ENCODE measurements around the gene CKAP2. TPM values are rescaled to one million over a fixed set of nuclear protein-coding genes. Genes with fewer than 3 reads are reported as not detected.

Gene CKAP2
- 28.6 to 36.4 TPM (median 31.7 TPM) in 5 replicates for total RNA-seq (2022; extraction: Qiagen RNA extraction)

GRCh38 chr13:52454820-52455676 is at the start of gene CKAP2:
CKAP2 (plus strand) TSS chr13:52455478; CDS start chr13:52455557, 79 bp downstream.

GRCh38 chr13:52405767-52406494 is 49.3 kb upstream of the CKAP2 start, which contains the start of gene THSD1:
THSD1 (minus strand) TSS chr13:52406172; CDS start chr13:52402600, 3,572 bp downstream.

GRCh38 chr13:52450012-52450792 is 5.1 kb upstream of the CKAP2 start, which contains the start of gene VPS36:
VPS36 (minus strand) TSS chr13:52450634; CDS start chr13:52450594, 40 bp downstream.

Other genes starting within 250 kb of the CKAP2 start
- 5.0 to 6.5 TPM (median 5.3 TPM) in 5 replicates for gene THSD1, start 49.3 kb upstream of the CKAP2 start, total RNA-seq (2022; extraction: Qiagen RNA extraction)
- 11.2 to 14.2 TPM (median 13.5 TPM) in 5 replicates for gene VPS36, start 4.8 kb upstream of the CKAP2 start, total RNA-seq (2022; extraction: Qiagen RNA extraction)
- gene HNRNPA1L2, start 187.0 kb downstream of the CKAP2 start, total RNA-seq (2022; extraction: Qiagen RNA extraction): 4.8 to 8.4 TPM (median 6.1 TPM) in 5 replicates
- 38.0 to 45.1 TPM (median 42.2 TPM) in 5 replicates for gene SUGT1, start 197.4 kb downstream of the CKAP2 start, total RNA-seq (2022; extraction: Qiagen RNA extraction)

Data from A549 treated with dexamethasone at 1 μM for 4 hours (cell line).